Measurements from ENCODE around the gene LILRB5.
"Not testable (repeated sequence)": the region's sequence is repeated elsewhere in the genome, so short reads cannot be mapped to it uniquely, and the experiment has no call there.

The LILRB5 gene

DNA sequence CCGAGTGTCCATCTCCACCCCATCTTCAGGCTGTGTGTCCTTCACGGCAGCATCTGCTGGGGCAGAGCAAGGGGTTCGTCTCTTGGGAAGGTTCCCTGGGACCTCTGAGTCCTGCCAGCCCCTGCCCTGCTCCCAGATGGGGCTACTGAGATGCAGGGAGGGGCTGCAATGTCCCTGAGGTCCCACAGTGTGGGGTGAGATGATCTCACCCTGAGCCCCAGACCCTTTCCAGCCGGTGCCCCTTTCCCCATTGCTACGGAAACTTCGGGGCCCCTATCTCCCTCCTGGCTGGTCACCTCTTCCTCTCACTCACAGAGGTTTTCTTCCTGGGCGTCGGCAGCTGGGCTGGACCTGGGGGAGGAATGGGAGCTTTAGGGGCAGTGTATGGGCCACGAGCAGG, 18.9 kb upstream of the LILRB5 start:
- DNase-seq (ENCODE audit: low read depth), result no peak

DNA sequence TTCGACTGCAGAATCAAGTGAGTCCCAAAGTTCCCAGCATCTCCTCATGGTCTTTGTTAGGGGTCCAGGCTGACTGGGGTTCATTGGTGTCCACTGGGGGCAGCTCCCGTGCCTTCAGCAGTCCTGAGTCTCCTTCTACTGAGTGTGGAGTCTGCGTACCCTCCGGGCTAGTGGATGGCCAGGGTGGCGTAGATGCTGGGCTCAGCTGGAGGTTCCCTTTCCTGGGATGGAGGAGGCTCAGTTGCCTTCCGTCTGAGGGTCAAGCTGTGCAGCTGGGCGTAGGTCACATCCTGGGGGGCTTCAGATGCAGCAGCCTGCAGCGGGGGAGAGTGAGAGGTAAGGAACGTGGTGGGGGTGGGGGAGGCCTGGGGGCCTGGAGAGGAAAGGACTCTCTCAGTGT, 17.4 kb upstream of the LILRB5 start:
- not testable (repeated sequence) for DNase-seq (ENCODE audit: low read depth)

DNA sequence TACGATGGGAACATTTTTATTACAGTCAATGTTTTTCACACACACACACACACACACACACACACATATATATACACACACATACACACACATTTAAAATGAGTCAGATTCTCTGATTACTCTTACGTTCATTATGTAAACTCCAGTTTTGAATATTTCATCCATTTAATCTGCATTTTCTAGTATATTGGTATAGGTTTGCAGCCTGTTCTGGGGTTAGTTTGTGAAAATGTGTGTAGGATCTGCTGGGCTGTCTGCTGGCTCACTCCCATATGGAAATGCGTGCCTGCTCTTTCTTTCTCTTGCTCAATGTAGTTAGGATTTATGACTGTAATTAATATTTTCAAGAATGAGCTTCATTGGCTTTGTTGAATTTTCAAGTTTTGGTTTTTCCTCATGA, 16.7 kb upstream of the LILRB5 start:
- no peak for DNase-seq (ENCODE audit: low read depth)

DNA sequence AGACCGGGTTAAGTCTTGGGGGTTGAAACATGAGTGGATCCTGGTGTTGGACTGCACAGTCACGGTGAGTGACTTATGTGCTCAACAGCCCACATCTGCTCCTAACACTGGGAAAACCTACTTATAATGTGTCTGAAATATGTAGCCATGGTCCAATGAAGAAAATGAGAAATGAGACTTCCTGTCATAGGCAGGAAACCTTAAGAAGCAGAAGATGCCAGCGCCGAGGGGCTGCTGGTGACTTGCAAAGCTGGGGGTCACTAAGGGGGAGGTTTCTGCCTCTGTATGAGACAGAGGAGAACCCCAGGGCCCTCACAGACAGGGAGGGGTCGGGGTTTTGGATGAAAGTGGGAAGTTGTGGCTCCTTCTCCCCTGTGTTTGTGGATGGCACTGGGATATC, 15.1 kb upstream of the LILRB5 start:
- DNase-seq (ENCODE audit: low read depth), result not testable (repeated sequence)

DNA sequence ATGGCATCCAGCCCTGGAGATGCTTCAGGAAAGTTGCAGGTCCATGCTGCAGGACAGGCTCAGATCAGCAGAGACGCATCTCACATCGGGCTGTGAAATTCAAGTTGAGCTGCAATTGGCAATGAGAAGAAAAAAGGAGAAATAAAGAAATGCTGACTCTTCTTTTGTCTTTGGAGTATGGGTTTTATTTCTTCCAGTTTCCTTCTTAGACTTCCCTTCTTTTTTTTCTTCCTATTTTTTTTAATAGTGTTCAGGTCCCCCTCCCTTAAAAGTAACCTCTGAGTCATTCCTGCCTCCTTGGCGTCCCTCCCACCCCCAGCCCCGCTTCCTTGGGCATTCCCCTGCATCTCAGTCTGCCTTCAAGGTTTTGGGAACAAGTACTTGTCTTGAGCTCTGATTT, 14.5 kb upstream of the LILRB5 start:
- DNase-seq (ENCODE audit: low read depth), result not testable (repeated sequence)

DNA sequence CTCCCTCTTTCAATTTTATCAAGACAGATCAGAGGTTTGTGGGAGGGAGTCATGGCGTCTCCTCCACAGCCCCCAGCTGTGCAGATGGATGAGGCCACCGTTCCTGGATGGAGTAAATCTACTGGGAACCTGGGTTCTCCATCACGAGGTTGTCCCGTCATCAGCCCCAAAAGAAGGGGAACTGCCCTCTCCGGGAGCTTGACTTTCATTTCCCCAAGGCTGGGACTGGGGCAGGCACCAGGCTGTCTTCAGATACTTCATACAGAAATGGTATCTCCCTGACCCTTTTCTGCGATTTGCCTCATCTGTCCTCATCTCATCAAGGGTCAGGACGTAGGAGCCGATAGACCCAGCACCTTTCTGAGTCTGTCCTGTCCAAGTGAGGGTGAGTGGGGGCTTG, 14.0 kb upstream of the LILRB5 start:
- no peak for DNase-seq (ENCODE audit: low read depth)

DNA sequence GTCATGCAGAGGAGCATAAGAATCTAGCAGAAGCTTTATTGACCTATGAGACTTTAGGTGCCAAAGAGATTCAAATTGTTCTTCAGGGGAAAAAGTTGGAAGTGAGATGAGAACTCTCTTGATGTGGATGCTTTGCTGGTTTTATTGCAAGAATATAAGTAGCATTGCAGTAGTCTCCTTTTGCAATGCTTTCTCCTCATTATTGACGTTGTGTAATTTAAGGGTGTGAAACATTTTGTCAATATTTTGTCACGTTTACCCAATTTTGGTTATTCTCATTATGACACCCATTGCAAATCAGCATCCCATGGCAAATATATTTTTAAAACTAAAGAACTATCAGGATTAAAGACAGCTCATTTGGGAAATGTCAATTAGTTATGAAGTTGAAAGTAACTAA, 11.9 kb upstream of the LILRB5 start:
- DNase-seq (ENCODE audit: low read depth), result no peak

DNA sequence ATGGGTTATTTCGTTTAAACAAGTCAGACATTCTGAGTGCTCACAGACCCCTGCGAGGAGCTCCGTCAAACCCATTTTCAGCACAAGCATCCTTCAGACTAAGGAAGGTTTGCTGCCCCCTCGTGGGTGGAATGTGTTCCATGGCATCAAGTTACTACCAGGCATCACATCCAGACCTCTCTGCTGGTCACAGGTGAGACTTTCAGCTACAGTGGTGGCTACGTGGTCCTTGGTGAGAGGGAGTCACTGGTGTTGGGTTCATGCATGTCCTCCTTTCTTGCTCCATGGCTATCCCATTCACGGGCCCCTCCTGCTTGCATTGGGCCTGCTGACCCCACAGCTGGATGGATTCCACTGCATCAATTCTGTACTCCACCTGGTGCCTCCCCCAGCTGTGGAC, 9.1 kb upstream of the LILRB5 start:
- DNase-seq (ENCODE audit: low read depth), result peak; percentile 63

DNA sequence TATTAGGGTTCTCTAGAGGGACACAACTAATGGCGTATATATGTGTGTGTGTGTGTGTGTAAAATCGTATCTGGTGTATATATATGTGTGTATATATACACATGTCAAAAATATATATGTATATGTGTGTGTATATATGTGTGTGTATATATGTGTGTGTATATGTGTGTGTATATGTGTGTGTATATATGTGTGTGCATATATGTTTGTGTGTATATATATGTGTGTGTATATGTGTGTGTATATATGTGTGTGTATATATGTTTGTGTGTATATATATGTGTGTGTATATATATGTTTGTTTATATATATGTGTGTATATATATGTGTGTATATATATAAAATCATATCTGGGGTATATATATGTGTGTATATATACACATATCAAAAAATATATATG, 5.4 kb upstream of the LILRB5 start:
- no peak for DNase-seq (ENCODE audit: low read depth)

DNA sequence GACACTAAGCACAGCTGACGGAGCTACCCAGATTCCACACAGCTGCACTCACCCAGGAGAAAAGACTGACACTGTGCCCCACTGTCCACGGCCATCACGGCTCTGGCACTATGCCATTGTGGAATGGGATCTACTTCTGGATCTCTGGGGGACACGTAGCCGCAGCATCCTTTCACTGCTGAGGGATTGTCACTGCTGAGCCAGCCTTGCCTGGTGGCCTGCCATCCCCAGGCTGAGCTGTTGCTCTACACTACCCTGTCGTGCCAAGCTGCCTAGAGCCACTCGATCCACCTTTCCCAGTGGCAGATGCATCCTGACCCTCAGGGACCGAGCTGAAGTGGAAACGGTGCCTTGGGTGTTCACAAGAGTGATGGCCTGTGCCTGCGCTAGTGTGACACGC, 5.0 kb upstream of the LILRB5 start:
- no peak for DNase-seq (ENCODE audit: low read depth)

DNA sequence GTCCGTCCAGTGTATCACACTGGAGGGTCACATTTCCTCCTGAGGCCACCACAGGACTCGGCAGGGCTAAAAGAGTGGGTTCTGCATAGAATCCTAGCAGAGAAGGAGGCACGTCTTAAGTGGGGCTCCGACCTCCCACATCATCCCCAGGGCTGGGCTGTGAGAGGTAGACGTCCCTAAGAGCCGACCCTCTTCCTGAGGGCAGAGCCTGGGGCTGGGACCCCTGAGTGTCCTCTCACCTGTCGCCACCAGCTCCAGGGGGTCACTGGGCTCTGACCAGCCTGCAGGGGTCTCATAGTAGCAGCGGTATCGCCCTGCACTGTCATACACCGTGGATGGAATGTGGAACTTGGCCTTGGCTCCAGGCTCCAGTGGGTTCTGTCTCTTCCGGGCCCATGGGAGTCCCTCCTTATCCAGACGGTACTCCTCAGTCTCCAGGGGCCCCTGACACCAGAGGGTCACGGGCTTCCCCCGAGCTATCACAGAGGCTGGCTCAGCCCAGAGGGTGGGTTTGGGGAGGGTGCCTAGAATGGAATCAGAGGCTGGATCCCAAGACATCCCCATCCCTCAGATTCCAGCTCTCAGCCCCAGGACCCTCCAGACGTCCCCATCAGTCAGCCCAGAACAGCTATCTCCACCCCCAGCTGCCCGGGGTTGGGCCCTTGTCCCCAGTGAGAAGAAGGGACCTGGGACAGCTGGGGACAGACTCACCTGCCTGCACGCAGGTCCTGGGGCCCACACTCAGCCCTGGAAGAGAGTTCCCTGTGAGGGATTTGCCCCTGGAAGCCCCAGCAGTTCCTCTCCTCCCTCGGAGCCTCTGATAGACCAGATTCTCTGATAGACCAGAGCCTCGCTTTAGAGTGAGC, 590 bp downstream of the LILRB5 start:
- DNase-seq (ENCODE audit: low read depth), result no peak

DNA sequence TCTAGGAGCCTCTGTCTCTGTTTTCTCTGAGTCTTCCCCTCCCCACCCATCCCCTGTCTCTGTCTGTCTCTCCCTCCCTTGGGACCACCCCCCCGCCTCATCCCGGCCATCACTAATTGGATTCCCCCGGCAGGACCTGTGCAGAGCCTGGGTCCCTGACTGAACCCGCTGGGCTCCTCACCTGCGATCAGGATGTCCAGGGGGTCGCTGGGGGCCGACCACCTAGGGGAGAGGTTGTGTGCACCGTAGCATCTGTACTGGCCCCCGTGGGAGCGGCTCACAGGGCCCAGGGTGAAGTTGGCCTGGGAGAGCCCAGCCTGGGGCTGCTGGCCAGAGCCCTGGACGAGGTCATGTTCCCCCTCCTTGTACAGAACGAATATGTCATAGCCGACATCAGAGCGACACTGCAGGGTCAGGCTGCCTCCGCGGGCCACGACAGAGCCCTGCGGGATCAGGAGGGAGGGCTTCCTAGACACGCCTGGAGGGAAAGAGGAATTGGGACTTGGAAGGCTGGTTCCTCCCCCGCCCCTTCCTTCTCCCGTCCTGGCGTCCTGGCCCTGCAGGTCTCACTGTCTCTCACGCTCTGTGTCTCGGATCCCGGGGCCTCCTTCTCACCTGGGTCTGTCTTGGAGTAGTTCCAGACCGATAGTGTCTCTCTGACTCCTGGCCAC, 1.8 kb downstream of the LILRB5 start:
- DNase-seq (ENCODE audit: low read depth), result no peak

DNA sequence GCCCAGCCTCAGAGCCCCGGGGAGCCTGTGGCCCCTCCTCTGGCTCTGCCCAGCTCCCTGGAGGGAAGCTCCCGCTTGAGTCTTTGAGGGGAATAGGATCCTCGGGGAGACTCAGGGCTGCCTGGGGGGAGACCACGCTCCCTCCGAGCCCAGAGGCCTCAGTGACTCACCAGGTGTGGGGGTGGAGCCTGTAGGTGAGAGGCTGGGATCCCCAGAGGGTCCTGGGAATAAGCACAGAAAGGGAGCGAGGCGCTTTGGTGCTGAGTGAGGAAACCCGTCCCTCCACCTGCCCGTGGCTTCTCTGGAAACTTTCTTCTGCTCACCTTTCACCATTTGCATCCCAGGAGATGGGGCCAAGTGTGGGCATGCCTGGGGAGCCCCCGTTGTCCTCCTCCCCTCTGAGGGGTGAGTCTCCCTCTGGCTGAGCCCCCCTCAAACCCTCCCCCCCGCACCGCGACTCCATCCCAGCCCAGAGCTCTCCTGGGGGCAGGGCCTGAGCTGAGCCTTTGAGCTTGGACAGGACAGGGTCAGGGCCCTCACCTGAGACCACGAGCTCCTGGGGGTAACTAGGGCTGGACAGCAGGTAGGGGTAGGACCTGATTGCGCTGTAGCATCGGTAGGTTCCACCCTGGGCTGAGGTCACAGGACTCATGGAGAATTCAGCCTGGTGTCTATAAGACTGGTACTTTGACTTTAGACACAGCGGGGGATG, 2.7 kb downstream of the LILRB5 start:
- no peak for DNase-seq (ENCODE audit: low read depth)

DNA sequence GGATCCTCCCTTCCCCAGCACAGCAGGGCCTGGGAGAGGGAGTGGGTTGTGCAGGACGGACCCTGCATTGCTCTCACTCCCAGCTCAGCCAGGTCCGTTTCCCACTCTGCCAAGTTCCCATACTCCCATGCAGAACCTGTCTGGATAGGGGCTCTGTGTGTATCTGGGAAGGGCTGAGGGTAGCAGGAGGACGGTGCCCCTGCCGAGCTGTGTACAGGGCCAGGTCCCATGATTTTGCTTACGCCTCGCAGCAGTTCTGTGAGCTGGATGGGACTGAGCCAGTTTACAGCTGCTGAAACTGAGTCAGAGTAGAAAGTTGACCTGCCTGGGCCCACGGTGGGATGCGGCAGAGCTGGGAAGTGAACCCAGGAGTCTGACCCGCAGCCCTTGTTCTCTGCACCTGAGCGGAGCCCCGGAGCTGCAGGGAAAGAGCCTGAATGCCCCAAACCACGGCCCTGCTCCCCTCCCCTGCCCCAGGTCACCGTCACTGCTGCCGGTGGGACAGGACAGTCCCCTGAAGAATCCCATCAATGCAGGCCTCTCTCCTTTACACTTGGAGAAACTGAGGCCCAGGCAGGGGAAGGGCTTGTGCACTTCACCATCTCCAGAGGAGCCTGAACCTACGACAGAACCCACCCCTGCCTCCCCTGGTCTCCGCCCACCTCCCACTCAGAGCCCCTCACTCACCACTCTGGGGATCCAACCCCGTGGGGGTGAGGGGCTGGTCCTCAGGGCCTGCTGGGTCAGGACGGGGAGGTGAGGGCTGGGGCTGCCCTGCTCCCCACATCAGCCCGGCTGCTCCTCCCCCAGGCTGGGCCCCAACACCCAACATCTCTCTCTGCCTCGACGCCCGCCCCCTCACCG, 3.5 kb downstream of the LILRB5 start:
- DNase-seq (ENCODE audit: low read depth), result no peak

DNA sequence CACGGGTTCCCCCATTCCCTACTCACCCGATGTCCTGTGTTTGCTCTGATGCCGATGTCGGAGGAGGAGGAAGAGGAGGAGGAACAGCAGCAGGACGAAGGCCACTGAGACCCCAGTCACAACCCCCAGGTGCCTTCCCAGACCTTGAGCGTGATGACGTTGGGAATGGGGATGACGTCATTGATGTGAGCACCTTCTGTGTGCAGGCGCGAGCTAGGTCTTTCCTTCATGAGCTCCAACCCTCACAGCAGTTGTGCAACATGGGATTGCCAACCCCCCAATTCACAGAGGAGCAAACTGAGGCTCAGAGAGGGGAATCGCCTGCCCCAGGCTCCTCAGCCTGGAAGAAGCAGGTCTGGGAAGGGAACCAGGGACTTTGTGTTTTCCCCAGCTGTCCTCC, 4.2 kb downstream of the LILRB5 start:
- DNase-seq (ENCODE audit: low read depth), result no peak

DNA sequence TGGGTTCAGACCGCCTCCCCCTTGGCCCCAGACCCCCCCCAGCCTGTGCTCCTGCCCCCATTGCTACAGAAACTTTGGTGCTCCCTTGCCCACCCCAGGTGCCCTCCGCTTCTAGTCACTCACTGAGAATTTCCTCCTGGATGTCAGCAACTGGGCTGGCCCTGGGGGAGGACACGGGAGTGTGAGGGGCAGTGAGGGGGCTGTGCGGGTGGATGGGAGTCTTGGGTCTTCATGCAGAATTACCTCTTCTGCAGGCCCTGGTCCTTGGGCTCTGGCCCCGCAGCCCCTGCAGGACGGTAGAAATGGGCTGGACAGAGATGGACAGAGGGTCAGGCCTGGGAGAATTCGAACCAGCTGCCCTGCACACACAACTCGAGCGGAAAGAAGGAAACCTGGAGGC, 4.8 kb downstream of the LILRB5 start:
- DNase-seq (ENCODE audit: low read depth), result no peak

DNA sequence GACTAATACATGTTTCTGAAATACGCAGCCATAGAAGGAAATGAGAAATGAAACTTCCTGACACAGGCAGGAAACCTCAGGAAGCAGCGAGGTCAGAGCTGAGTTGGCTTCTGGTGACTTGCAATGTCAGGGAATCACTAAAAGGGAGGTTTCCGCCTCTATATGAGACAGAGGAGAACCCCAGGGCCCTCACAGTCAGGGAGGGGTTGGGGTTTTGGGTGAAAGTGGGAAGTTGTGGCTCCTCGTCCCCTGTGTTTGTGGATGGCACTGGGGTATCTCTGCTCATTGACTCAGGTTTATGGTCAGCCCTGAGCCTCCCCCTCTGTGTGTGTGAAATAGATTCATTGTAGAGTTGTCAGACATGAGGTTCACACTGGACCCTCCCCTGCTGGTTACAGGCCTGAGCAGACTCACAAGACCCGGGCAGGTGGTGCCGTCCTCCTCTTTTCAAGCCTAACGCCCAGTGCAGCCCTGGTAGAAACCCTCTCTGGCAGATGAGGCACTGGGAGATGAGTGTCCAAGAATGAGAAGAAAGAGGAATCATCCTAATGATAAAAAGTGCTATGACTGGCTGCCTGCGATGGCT, 9.0 kb downstream of the LILRB5 start:
- peak; percentile 32 for DNase-seq (ENCODE audit: low read depth)

DNA sequence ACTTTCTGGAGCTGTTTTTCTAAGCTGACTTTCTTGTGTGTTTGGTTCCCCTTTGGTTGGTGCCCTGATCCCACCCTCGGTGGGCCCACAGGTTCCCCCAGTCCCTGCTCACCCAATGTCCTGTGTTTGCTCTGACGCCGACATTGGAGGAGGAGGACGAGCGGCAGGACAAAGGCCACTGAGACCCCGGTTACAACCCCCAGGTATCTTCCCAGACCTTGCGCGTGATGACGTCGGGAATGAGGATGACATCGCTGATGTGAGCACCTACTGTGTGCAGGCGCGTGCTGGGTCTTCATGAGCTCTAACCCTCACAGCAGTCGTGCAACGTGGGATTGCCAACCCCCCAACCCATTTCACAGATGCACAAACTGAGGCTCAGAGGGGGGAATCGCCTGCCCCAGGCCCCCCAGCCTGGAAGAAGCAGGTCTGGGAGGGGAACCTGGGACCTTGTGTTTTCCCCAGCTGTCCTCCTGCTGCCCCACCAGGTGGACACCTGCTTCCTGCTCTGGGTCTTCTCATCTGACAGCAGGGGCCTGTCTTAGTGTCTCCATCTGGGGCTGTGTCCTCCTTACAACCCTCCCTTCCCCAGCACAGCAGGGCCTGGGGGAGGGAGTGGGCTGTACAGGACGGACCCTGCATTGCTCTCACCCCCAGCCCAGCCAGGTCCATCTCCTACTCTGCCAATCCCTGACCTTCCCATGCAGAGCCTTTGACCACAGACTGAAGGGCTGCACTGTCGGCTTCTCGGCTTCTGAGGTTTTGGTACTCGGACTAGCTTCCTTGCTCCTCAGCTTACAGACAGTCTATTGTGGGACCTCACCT, 9.8 kb downstream of the LILRB5 start:
- DNase-seq (ENCODE audit: low read depth), result no peak

DNA sequence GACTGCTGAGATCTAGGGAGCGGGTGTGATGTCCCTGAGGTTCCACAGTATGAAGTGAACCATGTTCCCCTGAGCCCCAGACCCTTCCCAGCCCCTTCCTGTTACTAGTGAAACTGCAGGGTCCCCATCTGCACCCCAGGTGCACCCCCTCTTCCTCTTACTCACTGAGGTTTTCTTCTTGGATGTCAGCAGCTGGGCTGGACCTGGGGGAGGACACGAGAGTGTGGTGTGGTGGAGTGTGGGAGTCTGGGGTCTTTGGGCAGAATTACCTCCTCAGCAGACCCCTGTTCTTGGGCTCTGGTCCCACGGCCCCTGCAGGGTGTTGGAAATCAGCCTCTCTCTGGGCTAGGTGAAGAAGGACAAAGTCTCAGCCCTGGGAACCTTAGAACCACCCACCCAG, 11.1 kb downstream of the LILRB5 start:
- no peak for DNase-seq (ENCODE audit: low read depth)

DNA sequence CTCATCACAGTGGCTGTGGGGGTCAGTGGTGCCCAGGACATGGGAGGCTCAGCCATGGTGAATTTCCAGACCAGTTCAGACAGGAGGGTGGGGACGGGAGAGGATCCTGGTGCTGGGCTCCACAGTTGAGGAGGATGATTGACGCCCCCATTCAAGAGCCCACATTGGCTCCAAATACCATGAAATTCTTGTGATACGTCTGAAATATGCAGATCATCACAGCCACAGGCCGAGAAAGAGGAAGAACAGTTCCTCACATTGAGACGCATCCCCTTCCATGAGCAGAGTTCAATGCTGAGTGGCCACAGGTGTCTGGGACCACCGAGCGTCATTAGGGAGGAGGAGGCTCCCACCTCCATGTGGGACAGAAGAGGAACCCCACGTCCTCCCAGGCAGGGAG, 13.3 kb downstream of the LILRB5 start:
- DNase-seq (ENCODE audit: low read depth), result not testable (repeated sequence)

DNA sequence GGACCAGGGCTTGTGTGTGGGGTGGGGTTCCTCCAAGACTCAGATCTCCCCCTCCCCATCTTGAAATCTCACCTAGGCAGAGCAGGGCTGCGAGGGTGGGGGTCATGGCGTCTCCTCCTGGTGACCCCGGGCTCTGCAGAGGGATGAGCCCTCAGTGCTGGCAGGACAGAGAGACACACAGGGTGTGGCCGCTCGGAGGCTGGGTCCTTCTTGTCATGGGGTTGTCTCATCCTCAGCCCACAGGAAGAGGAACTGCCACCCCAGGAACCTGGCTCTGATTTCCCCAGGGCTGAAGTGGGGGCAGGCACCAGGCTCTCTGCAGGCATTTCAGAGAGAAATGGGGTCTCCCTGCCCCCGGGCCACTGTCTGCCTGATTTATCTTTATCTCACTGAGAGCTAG, 14.4 kb downstream of the LILRB5 start, which contains the start of gene LILRA6:
Gene LILRA6, minus strand, starts transcription at position 145 of the 400 bp plus-strand sequence.
- DNase-seq (ENCODE audit: low read depth), result not testable (repeated sequence)

Data from activated T-cell treated with anti-CD3 and anti-CD28 coated beads for 24 hours (primary cell).